Erythroblast (primary cell): ENCODE data around the gene EGFR.

Source experiments
- GATA1 ChIP-seq: IDR thresholded peaks from 2 replicates; pipeline ENCODE4 v1.6.1; 2011; ENCODE audit warnings: low read depth, mild to moderate bottlenecking, control low read depth, low read length, moderate library complexity
- POLR2A ChIP-seq: IDR thresholded peaks from 2 replicates; pipeline ENCODE4 v1.6.1; 2011; ENCODE audit warnings: mild to moderate bottlenecking, low read length

- no peak for TF ChIP-seq POLR2A
- no peak for TF ChIP-seq GATA1
These were observed 25.0 kb downstream of the EGFR start for GRCh38 chr7:55043691-55044370.
